SK-N-SH treated with all-trans-retinoic acid at 6 μM for 48 hours (cell line): ENCODE data around the gene GPR65.
"Not testable (repeated sequence)": the region's sequence is repeated elsewhere in the genome, so short reads cannot be mapped to it uniquely, and the experiment has no call there.

Experiments used
- ATAC-seq: fragments of 200-7000 bp; cut with Tn5 transposase; 3 replicates; pipeline ENCODE4 v1.9.1; 2020; ENCODE audit warnings: mild to moderate bottlenecking, moderate library complexity
- BACH2 ChIP-seq: fragments of 250-450 bp; sonication (Bioruptor Pico); IDR thresholded peaks from 2 replicates; pipeline ENCODE4 v1.9.0; 2021; ENCODE audit warnings: mild to moderate bottlenecking, borderline replicate concordance
- CREB5 ChIP-seq: fragments of 250-450 bp; sonication (Bioruptor Pico); IDR thresholded peaks from 2 replicates; pipeline ENCODE4 v1.5.1; 2020; ENCODE audit warnings: low read depth, mild to moderate bottlenecking, moderate library complexity
- CSDC2 ChIP-seq: fragments of 250-450 bp; sonication (Bioruptor Pico); IDR thresholded peaks from 2 replicates; pipeline ENCODE4 v1.5.0; 2020; ENCODE audit warnings: mild to moderate bottlenecking, moderate library complexity
- CSRNP3 ChIP-seq: fragments of 250-450 bp; sonication (Bioruptor Pico); IDR thresholded peaks from 2 replicates; pipeline ENCODE4 v1.5.1; 2021; ENCODE audit warnings: mild to moderate bottlenecking, moderate library complexity
- ESRRG ChIP-seq: fragments of 250-450 bp; sonication (Bioruptor Pico); IDR thresholded peaks from 2 replicates; pipeline ENCODE4 v1.6.1; 2021; ENCODE audit warnings: mild to moderate bottlenecking
- GLIS3 ChIP-seq: fragments of 250-450 bp; sonication (Bioruptor Pico); IDR thresholded peaks from 2 replicates; pipeline ENCODE4 v1.5.0; 2020; ENCODE audit warnings: mild to moderate bottlenecking, moderate library complexity
- ISL1 ChIP-seq: fragments of 250-450 bp; sonication (Bioruptor Pico); IDR thresholded peaks from 2 replicates; pipeline ENCODE4 v2.1.2; 2022; ENCODE audit warnings: mild to moderate bottlenecking, moderate library complexity
- OSR1 ChIP-seq: fragments of 250-450 bp; sonication (Bioruptor Pico); IDR thresholded peaks from 2 replicates; pipeline ENCODE4 v1.8.0; 2022; ENCODE audit warnings: moderate library complexity, mild to moderate bottlenecking, inconsistent platforms
- PPARA ChIP-seq: fragments of 250-450 bp; sonication (Bioruptor Pico); IDR thresholded peaks from 2 replicates; pipeline ENCODE4 v1.5.0; 2020; ENCODE audit warnings: mild to moderate bottlenecking, borderline replicate concordance
- RARB ChIP-seq: fragments of 250-450 bp; sonication (Bioruptor Pico); IDR thresholded peaks from 2 replicates; pipeline ENCODE4 v1.8.0; 2021; ENCODE audit warnings: mild to moderate bottlenecking, moderate library complexity
- SNAI2 ChIP-seq: fragments of 250-450 bp; sonication (Bioruptor Pico); IDR thresholded peaks from 2 replicates; pipeline ENCODE4 v1.5.0; 2020; ENCODE audit warnings: mild to moderate bottlenecking, moderate library complexity
- TCF4 ChIP-seq: fragments of 250-450 bp; sonication (Bioruptor Pico); IDR thresholded peaks from 2 replicates; pipeline ENCODE4 v1.8.0; 2021; ENCODE audit warnings: mild to moderate bottlenecking, moderate library complexity, borderline replicate concordance
- TOX ChIP-seq: fragments of 250-450 bp; sonication (Bioruptor Pico); IDR thresholded peaks from 2 replicates; pipeline ENCODE4 v1.8.0; 2021; ENCODE audit warnings: mild to moderate bottlenecking, moderate library complexity, borderline replicate concordance
- ZFP3 ChIP-seq: fragments of 250-450 bp; sonication (Bioruptor Pico); IDR thresholded peaks from 2 replicates; pipeline ENCODE4 v1.5.0; 2020; ENCODE audit warnings: mild to moderate bottlenecking, moderate library complexity
- ZFP30 ChIP-seq: fragments of 450-650 bp; formaldehyde crosslinking; IDR thresholded peaks from 2 replicates; pipeline ENCODE4 v1.5.0; 2022; ENCODE audit warnings: mild to moderate bottlenecking, moderate library complexity
- ZNF565 ChIP-seq: fragments of 450-650 bp; formaldehyde crosslinking; conservative IDR thresholded peaks from 2 replicates; pipeline ENCODE4 v1.5.0; 2020; ENCODE audit warnings: low read depth, mild to moderate bottlenecking, moderate library complexity
- ZNF70 ChIP-seq: fragments of 450-650 bp; formaldehyde crosslinking; IDR thresholded peaks from 2 replicates; pipeline ENCODE4 v1.5.0; 2020; ENCODE audit warnings: mild to moderate bottlenecking, moderate library complexity
- ZNF8 ChIP-seq: fragments of 450-650 bp; formaldehyde crosslinking; IDR thresholded peaks from 2 replicates; pipeline ENCODE4 v1.5.0; 2020; ENCODE audit warnings: mild to moderate bottlenecking, moderate library complexity
- TF ChIP-seq, protein P1 (sequence below): fragments of 250-450 bp; sonication (Bioruptor Pico); IDR thresholded peaks from 2 replicates; pipeline ENCODE4 v1.8.0; 2020; ENCODE audit warnings: mild to moderate bottlenecking, moderate library complexity, borderline replicate concordance
- TF ChIP-seq, protein P2 (sequence below): fragments of 250-450 bp; sonication (Bioruptor Pico); IDR thresholded peaks from 2 replicates; pipeline ENCODE4 v1.8.0; 2021; ENCODE audit warnings: low read depth, mild to moderate bottlenecking, moderate library complexity, borderline replicate concordance
- TF ChIP-seq, protein P3 (sequence below): fragments of 250-450 bp; sonication (Bioruptor Pico); IDR thresholded peaks from 2 replicates; pipeline ENCODE4 v1.5.0; 2020; ENCODE audit warnings: mild to moderate bottlenecking, moderate library complexity

Gene GPR65

DNA sequence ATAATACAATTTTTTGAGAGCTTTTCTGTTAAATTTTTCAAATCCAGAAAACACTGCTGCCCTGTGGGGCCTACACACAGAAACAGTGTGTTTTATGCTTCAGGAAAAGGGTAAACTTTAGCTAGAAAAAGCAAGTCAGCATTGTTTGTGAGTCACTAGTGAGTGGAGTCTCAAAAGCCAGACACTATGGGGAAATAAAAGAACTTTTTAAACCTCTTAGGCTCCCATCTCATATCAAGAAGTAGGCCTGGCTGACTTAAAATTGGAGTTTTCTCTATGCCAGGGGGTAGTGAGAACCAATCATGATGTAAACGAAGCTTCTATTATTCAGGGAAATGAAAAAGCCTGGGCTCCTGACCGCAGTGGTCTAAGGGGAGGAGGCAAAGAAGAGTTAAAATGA, 12.6 kb downstream of the GPR65 start:
- TF ChIP-seq CSRNP3 (CRISPR knock-in tag) (no peak), TCF4 (CRISPR knock-in tag) (no peak), ISL1 (CRISPR knock-in tag) (no peak), CREB5 (CRISPR knock-in tag) (no peak), OSR1 (no peak), RARB (CRISPR knock-in tag) (no peak), PPARA (CRISPR knock-in tag) (no peak), ZFP30 (CRISPR knock-in tag) (no peak), SNAI2 (CRISPR knock-in tag) (no peak), ZFP3 (CRISPR knock-in tag) (no peak), CSDC2 (CRISPR knock-in tag) (no peak), ZNF8 (no peak), ZNF70 (CRISPR knock-in tag) (no peak)
- TF ChIP-seq, protein P1, sequence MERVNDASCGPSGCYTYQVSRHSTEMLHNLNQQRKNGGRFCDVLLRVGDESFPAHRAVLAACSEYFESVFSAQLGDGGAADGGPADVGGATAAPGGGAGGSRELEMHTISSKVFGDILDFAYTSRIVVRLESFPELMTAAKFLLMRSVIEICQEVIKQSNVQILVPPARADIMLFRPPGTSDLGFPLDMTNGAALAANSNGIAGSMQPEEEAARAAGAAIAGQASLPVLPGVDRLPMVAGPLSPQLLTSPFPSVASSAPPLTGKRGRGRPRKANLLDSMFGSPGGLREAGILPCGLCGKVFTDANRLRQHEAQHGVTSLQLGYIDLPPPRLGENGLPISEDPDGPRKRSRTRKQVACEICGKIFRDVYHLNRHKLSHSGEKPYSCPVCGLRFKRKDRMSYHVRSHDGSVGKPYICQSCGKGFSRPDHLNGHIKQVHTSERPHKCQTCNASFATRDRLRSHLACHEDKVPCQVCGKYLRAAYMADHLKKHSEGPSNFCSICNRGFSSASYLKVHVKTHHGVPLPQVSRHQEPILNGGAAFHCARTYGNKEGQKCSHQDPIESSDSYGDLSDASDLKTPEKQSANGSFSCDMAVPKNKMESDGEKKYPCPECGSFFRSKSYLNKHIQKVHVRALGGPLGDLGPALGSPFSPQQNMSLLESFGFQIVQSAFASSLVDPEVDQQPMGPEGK (CRISPR knock-in tag) = no peak
- TF ChIP-seq, protein P2, sequence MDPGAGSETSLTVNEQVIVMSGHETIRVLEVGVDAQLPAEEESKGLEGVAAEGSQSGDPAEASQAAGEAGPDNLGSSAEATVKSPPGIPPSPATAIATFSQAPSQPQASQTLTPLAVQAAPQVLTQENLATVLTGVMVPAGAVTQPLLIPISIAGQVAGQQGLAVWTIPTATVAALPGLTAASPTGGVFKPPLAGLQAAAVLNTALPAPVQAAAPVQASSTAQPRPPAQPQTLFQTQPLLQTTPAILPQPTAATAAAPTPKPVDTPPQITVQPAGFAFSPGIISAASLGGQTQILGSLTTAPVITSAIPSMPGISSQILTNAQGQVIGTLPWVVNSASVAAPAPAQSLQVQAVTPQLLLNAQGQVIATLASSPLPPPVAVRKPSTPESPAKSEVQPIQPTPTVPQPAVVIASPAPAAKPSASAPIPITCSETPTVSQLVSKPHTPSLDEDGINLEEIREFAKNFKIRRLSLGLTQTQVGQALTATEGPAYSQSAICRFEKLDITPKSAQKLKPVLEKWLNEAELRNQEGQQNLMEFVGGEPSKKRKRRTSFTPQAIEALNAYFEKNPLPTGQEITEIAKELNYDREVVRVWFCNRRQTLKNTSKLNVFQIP (CRISPR knock-in tag) = no peak
- ATAC-seq = no peak

GRCh38 chr14:88023658-88024187, 18.8 kb downstream of the GPR65 start:
- no peak for TF ChIP-seq ISL1 (CRISPR knock-in tag)
- TF ChIP-seq ZNF8 = no peak
- no peak for TF ChIP-seq ZNF70 (CRISPR knock-in tag)
- TF ChIP-seq OSR1 = no peak
- no peak for TF ChIP-seq CSDC2 (CRISPR knock-in tag)
- TF ChIP-seq CREB5 (CRISPR knock-in tag) = no peak
- TF ChIP-seq PPARA (CRISPR knock-in tag) = no peak
- TF ChIP-seq TCF4 (CRISPR knock-in tag) = no peak
- TF ChIP-seq ZFP30 (CRISPR knock-in tag) = no peak
- TF ChIP-seq, protein P3, sequence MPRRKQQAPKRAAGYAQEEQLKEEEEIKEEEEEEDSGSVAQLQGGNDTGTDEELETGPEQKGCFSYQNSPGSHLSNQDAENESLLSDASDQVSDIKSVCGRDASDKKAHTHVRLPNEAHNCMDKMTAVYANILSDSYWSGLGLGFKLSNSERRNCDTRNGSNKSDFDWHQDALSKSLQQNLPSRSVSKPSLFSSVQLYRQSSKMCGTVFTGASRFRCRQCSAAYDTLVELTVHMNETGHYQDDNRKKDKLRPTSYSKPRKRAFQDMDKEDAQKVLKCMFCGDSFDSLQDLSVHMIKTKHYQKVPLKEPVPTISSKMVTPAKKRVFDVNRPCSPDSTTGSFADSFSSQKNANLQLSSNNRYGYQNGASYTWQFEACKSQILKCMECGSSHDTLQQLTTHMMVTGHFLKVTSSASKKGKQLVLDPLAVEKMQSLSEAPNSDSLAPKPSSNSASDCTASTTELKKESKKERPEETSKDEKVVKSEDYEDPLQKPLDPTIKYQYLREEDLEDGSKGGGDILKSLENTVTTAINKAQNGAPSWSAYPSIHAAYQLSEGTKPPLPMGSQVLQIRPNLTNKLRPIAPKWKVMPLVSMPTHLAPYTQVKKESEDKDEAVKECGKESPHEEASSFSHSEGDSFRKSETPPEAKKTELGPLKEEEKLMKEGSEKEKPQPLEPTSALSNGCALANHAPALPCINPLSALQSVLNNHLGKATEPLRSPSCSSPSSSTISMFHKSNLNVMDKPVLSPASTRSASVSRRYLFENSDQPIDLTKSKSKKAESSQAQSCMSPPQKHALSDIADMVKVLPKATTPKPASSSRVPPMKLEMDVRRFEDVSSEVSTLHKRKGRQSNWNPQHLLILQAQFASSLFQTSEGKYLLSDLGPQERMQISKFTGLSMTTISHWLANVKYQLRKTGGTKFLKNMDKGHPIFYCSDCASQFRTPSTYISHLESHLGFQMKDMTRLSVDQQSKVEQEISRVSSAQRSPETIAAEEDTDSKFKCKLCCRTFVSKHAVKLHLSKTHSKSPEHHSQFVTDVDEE = no peak
- TF ChIP-seq ZFP3 (CRISPR knock-in tag) = no peak
- no peak for TF ChIP-seq GLIS3 (CRISPR knock-in tag)
- no peak for TF ChIP-seq TOX (CRISPR knock-in tag)
- TF ChIP-seq BACH2 (CRISPR knock-in tag) = no peak
- no peak for TF ChIP-seq ZNF565
- TF ChIP-seq, protein P2 (CRISPR knock-in tag) = no peak
- TF ChIP-seq RARB (CRISPR knock-in tag) = no peak
- no peak for TF ChIP-seq ESRRG
- TF ChIP-seq CSRNP3 (CRISPR knock-in tag) = no peak
- no peak for ATAC-seq

DNA sequence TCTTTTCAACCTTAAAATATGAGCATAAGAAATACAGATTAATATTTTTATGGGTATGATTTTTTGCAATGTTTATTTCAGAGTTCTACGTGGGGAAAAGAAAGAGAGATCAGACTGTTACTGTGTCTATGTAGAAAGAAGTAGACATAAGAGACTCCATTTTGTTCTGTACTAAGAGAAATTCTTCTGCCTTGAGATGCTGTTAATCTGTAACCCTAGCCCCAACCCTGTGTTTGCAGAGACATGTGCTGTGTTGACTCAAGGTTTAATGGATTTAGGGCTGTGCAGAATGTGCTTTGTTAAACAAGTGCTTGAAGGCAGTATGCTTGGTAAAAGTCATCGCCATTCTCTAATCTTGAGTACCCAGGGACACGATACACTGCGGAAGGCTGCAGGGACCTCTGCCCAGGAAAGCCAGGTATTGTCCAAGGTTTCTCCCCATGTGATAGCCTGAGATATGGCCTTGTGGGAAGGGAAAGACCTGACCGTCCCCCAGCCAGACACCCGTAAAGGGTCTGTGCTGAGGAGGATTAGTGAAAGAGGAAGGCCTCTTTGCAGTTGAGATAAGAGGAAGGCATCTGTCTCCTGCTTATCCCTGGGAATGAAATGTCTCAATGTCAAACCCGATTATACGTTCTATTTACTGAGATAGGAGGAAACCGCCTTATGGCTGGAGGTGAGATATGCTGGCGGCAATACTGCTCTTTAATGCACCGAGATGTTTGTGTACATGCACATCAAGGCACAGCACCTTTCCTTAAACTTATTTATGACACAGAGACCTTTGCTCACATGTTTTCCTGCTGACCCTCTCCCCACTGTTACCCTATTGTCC, 19.5 kb downstream of the GPR65 start:
- ATAC-seq = not testable (repeated sequence)
